ENCODE measurements around the gene ARPC4. TPM values are rescaled to one million over a fixed set of nuclear protein-coding genes. Genes with fewer than 3 reads are reported as not detected.
A peak's percentile ranks its signal among the peaks of the same experiment; 100 is the strongest.

The ARPC4 gene
- total RNA-seq, 2 donors from 2014 or later: 33.6 to 57.1 TPM

DNA sequence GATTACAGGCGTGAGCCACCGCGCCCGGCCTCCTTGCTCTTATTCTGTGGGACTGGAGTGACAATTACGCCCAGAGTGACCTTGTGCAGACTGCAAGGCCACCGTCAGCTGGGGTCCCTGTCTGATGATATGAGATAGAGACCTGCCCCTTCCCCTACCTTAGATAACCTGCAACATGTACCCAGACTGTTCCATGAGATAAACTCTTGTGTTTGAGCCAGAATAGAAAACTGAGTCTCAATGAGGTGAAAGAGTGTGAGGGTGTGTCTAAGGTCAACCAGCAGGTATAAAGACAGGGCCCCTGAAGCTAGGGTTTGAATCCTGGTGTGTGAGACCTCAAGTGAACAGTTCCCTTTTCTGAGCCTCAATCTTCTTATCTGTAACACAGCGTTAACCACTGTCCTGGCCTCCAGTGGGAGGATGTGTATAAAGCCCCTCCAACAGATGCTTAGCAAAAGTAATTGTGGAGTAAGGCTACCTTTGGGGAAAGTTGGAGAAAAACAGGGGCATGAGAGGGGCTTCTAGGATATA is 6.6 kb upstream of the ARPC4 start:
- Histone ChIP-seq H3K9me3 (no peaks in the 10 kb centered on the region), H3K4me3 (no peak overlapping the region), H3K4me1 (peaks cover 3% of the 10 kb centered on the region), H3K27me3 (no peaks in the 10 kb centered on the region), H3K27ac (no peak overlapping the region), H3K36me3 (replicated peaks in 1 of 2; ENCODE audit: insufficient read depth in 1 of 2, low read depth in 2 of 2) (peaks cover 4 to 6% of the 10 kb centered on the region in 2 donors)
- intact Hi-C loops (cut with DNase I): no loop called here
- no peak for ATAC-seq
- 89 to 94% methylated on average over 7 of the region's 7 CpGs for WGBS, 2 donors
- no peak for TF ChIP-seq POLR2A (IDR thresholded peaks at IDR 0.05)
- TF ChIP-seq, protein P1, sequence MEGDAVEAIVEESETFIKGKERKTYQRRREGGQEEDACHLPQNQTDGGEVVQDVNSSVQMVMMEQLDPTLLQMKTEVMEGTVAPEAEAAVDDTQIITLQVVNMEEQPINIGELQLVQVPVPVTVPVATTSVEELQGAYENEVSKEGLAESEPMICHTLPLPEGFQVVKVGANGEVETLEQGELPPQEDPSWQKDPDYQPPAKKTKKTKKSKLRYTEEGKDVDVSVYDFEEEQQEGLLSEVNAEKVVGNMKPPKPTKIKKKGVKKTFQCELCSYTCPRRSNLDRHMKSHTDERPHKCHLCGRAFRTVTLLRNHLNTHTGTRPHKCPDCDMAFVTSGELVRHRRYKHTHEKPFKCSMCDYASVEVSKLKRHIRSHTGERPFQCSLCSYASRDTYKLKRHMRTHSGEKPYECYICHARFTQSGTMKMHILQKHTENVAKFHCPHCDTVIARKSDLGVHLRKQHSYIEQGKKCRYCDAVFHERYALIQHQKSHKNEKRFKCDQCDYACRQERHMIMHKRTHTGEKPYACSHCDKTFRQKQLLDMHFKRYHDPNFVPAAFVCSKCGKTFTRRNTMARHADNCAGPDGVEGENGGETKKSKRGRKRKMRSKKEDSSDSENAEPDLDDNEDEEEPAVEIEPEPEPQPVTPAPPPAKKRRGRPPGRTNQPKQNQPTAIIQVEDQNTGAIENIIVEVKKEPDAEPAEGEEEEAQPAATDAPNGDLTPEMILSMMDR (IDR thresholded peaks at IDR 0.05): no peak
- DNase-seq: no peak

DNA sequence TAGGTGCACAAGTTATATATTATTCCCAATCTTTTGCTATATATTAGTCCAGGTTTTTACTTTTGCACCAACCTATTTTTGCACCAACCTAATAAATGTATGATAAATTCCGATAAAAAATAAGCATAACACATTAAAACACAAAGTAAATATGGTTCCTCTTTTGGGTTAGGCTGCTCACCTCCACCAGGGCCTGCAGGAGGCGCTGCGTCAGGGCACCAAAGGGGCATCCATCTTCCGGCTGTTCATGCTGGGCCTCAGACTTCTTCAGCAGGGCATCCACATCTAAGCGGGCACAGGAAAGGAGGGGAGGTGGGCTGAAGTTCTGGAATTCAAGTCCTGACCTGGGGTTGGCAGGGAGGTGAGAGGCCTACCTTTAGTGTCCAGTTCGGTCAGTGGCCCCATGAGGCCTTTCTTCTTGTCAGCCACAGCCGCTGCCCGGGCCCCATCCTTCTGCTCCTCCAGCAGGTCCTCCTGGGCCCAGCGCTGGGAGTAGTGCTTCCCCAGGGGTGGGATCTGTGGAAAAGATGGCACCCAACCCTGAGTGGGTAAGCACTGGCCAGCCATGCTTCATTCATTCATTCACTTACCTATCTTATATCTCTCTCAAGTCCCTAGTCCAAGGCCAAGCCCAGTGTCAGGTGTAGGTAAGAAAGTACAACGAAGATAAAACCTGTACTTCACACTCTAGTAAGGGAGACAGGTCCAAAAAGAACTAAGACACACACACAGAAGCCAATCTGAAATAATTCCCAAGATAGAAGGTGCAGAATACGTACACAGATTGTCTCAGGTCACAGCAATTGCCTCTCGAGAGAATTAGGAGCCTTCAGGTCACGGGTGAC is 5.8 kb upstream of the ARPC4 start:
- TF ChIP-seq POLR2A (IDR thresholded peaks at IDR 0.05): no peak
- TF ChIP-seq, protein P1 (IDR thresholded peaks at IDR 0.05): peak in 3 of 7 experiments; percentile 17 to 21 (median 20)
- intact Hi-C loops (cut with DNase I): no loop called here
- WGBS, 2 donors: 83% methylated on average over 12 to 13 of the region's 13 CpGs
- Histone ChIP-seq H3K27me3 (no peaks in the 10 kb centered on the region), H3K4me1 (peaks cover 11% of the 10 kb centered on the region), H3K36me3 (replicated peaks in 1 of 2; ENCODE audit: insufficient read depth in 1 of 2, low read depth in 2 of 2) (peaks cover 4 to 6% of the 10 kb centered on the region in 2 donors), H3K27ac (no peak overlapping the region), H3K9me3 (no peaks in the 10 kb centered on the region), H3K4me3 (no peak overlapping the region)
- ATAC-seq (no peak), DNase-seq (no peak)

DNA sequence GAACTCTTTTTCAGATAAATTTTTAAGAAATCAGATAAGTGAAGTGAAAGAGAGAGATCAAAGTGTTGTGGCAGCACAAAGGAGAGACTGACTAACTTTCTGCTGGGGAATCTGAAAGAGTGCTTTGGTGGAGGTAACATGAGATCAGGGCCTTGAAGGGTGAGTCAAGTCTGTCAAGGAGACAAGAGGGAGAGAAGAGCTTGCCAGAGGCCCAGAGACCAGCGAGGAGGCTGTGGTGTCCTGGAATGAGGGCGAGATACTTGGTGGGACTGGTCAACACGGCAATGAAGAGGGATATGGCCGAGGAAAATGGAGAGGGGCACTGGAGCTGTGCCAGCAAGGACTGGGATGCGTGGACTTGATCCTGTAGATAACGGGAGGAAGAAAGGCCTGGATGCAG is 5.2 kb upstream of the ARPC4 start:
- Histone ChIP-seq H3K36me3 (replicated peaks in 1 of 2; ENCODE audit: insufficient read depth in 1 of 2, low read depth in 2 of 2) (peaks cover 4 to 6% of the 10 kb centered on the region in 2 donors), H3K27ac (no peak overlapping the region), H3K4me1 (peaks cover 12% of the 10 kb centered on the region), H3K4me3 (no peak overlapping the region), H3K9me3 (no peaks in the 10 kb centered on the region), H3K27me3 (no peaks in the 10 kb centered on the region)
- TF ChIP-seq, protein P1 (IDR thresholded peaks at IDR 0.05): no peak
- TF ChIP-seq POLR2A (IDR thresholded peaks at IDR 0.05): no peak
- 89 to 94% methylated on average over 6 of the region's 6 CpGs for WGBS, 2 donors
- no peak for ATAC-seq
- DNase-seq: no peak
- intact Hi-C loops (cut with DNase I): no loop called here

DNA sequence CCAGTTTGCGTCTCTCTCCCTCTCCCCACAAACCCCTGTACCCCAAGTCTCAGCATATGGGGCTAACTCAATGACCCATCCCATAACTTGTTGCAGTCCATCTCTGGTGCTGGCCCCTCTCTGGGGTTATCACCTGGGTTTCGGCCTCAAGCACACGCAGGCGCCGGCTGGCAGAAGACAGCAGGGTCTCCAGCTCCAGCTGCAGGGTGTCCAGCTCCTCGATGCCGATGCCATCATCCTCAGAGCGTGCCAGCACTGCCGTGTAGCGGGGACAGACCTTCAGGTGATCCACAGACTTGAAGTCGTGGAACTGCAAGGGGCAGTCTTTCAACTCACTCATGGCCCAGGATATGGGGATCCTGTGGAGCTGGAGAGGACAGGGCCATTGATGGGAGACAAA is 1.8 kb upstream of the ARPC4 start:
- DNase-seq: no peak
- H3K4me3 ChIP-seq: no peak overlapping the region

More for the DNA sequence above, 1.8 kb upstream of the ARPC4 start:
- intact Hi-C loops (cut with DNase I): no loop called here
- Histone ChIP-seq H3K36me3 (replicated peaks in 1 of 2; ENCODE audit: insufficient read depth in 1 of 2, low read depth in 2 of 2) (no peaks in the 10 kb centered on the region), H3K4me1 (peaks cover 31% of the 10 kb centered on the region), H3K27me3 (no peaks in the 10 kb centered on the region), H3K27ac (no peak overlapping the region), H3K9me3 (no peaks in the 10 kb centered on the region)
- no peak for ATAC-seq
- WGBS, 2 donors: 82 to 100% methylated on average over 1 to 10 of the region's 11 CpGs
- TF ChIP-seq POLR2A (IDR thresholded peaks at IDR 0.05): no peak
- TF ChIP-seq, protein P1 (IDR thresholded peaks at IDR 0.05): no peak
